H9 (cell line): Measurements from ENCODE around the gene EXOC3L4. TPM values are rescaled to one million over a fixed set of nuclear protein-coding genes. Genes with fewer than 3 reads are reported as not detected.

ENCODE experiments used
- DNase-seq: peaks from one replicate; pipeline ENCODE4 v3.0.0-alpha.2; 2017
- H2AFZ ChIP-seq: one replicate; pipeline ENCODE4 v1.6.1; 2013; ENCODE audit warnings: mild to moderate bottlenecking, low read length, control low read depth, moderate library complexity
- H2AK5ac ChIP-seq: 2 replicates; pipeline ENCODE4 v1.6.1; 2013; ENCODE audit warnings: low read length, control low read depth, mixed read lengths; ENCODE audit not compliant: insufficient read length
- H2BK120ac ChIP-seq: one replicate; pipeline ENCODE4 v1.6.1; 2013; ENCODE audit warnings: low read depth, mild to moderate bottlenecking, low read length, control low read depth, inconsistent platforms; ENCODE audit not compliant: poor library complexity, severe bottlenecking
- H2BK12ac ChIP-seq: 2 replicates; pipeline ENCODE4 v1.6.1; 2013; ENCODE audit warnings: low read length, control low read depth, mixed read lengths, low read depth; ENCODE audit not compliant: insufficient read length
- H2BK15ac ChIP-seq: 2 replicates; pipeline ENCODE4 v1.6.1; 2013; ENCODE audit warnings: low read depth, low read length, control low read depth
- H2BK20ac ChIP-seq: one replicate; pipeline ENCODE4 v1.6.1; 2013; ENCODE audit warnings: low read depth, mild to moderate bottlenecking, low read length, control low read depth, inconsistent platforms; ENCODE audit not compliant: poor library complexity, severe bottlenecking
- H2BK5ac ChIP-seq: 2 replicates; pipeline ENCODE4 v1.6.1; 2013; ENCODE audit warnings: low read length, control low read depth, mixed read lengths; ENCODE audit not compliant: insufficient read length
- H3K14ac ChIP-seq: 2 replicates; pipeline ENCODE4 v1.6.1; 2013; ENCODE audit warnings: low read length, control low read depth; ENCODE audit not compliant: insufficient read depth
- H3K18ac ChIP-seq: 2 replicates; pipeline ENCODE4 v1.6.1; 2013; ENCODE audit warnings: low read depth, mild to moderate bottlenecking, mixed read lengths, low read length, control low read depth; ENCODE audit not compliant: insufficient read length
- H3K23ac ChIP-seq: 2 replicates; pipeline ENCODE4 v1.6.1; 2013; ENCODE audit warnings: low read length, control low read depth, mixed read lengths, low read depth; ENCODE audit not compliant: insufficient read length
- H3K23me2 ChIP-seq: 2 replicates; pipeline ENCODE4 v1.6.1; 2013; ENCODE audit warnings: low read depth, mild to moderate bottlenecking, mixed read lengths, low read length, control low read depth; ENCODE audit not compliant: insufficient read length, poor library complexity, severe bottlenecking
- H3K27ac ChIP-seq: 2 replicates; pipeline ENCODE4 v1.5.1; 2013; ENCODE audit warnings: low read length, control low read depth, mixed read lengths, low read depth; ENCODE audit not compliant: insufficient read length
- H3K27me3 ChIP-seq: 2 replicates; pipeline ENCODE4 v1.6.1; 2013; ENCODE audit warnings: low read length, control low read depth, inconsistent platforms; ENCODE audit not compliant: insufficient read depth
- H3K4ac ChIP-seq: 2 replicates; pipeline ENCODE4 v1.6.1; 2013; ENCODE audit warnings: low read depth, mild to moderate bottlenecking, control low read depth, inconsistent platforms, low read length, moderate library complexity
- H3K4me1 ChIP-seq: 2 replicates; pipeline ENCODE4 v1.6.1; 2013; ENCODE audit warnings: low read length, control low read depth, inconsistent platforms; ENCODE audit not compliant: insufficient read depth
- H3K4me2 ChIP-seq: 2 replicates; pipeline ENCODE4 v1.6.1; 2013; ENCODE audit warnings: low read length, control low read depth, mixed read lengths; ENCODE audit not compliant: insufficient read length, insufficient read depth
- H3K56ac ChIP-seq: 2 replicates; pipeline ENCODE4 v1.6.1; 2013; ENCODE audit warnings: low read depth, mild to moderate bottlenecking, mixed read lengths, low read length, control low read depth; ENCODE audit not compliant: insufficient read length
- H3K79me1 ChIP-seq: 2 replicates; pipeline ENCODE4 v1.6.1; 2013; ENCODE audit warnings: low read depth, mild to moderate bottlenecking, moderate library complexity, low read length, control low read depth, inconsistent platforms; ENCODE audit not compliant: insufficient read depth, poor library complexity, severe bottlenecking
- H3K79me2 ChIP-seq: 2 replicates; pipeline ENCODE4 v1.6.1; 2013; ENCODE audit warnings: low read length, control low read depth, inconsistent platforms; ENCODE audit not compliant: insufficient read depth
- H3K9ac ChIP-seq: 2 replicates; pipeline ENCODE4 v1.6.1; 2013; ENCODE audit warnings: low read length, control low read depth, mixed read lengths; ENCODE audit not compliant: insufficient read length; ENCODE audit errors: extremely low read depth
- H3K9me3 ChIP-seq: one replicate; pipeline ENCODE4 v1.6.1; 2013; ENCODE audit warnings: low read depth, low read length, inconsistent platforms; ENCODE audit not compliant: control insufficient read depth
- H3T11ph ChIP-seq: one replicate; pipeline ENCODE4 v1.6.1; 2013; ENCODE audit warnings: mild to moderate bottlenecking, low read length, control low read depth, inconsistent platforms
- H4K20me1 ChIP-seq: one replicate; pipeline ENCODE4 v1.6.1; 2013; ENCODE audit not compliant: control insufficient read depth, insufficient read length, insufficient read depth
- H4K5ac ChIP-seq: 2 replicates; pipeline ENCODE4 v1.6.1; 2013; ENCODE audit warnings: low read depth, mild to moderate bottlenecking, mixed read lengths, low read length, control low read depth; ENCODE audit not compliant: insufficient read length
- H4K8ac ChIP-seq: replicated peaks from 2 replicates; pipeline ENCODE4 v1.6.1; 2013; ENCODE audit warnings: low read length, control low read depth, mixed read lengths, low read depth; ENCODE audit not compliant: insufficient read length
- H4K91ac ChIP-seq: 2 replicates; pipeline ENCODE4 v1.6.1; 2013; ENCODE audit warnings: low read depth, mild to moderate bottlenecking, moderate library complexity, mixed read lengths, low read length, control low read depth; ENCODE audit not compliant: insufficient read length
- H3K27ac Mint-ChIP-seq, 3 experiments: 2 replicates in 2 of 3; 3 replicates in 1 of 3; pipeline ENCODE4 v1.8.0; 2020 to 2021; ENCODE audit warnings: mixed read lengths in 3 of 3, mild to moderate bottlenecking in 1 of 3, moderate library complexity in 1 of 3
- H3K27me3 Mint-ChIP-seq: 2 replicates; pipeline ENCODE4 v1.8.0; 2021; ENCODE audit warnings: low read depth, mild to moderate bottlenecking, moderate library complexity, mixed read lengths
- H3K36me3 Mint-ChIP-seq, 3 experiments: 2 replicates in 2 of 3; 3 replicates in 1 of 3; pipeline ENCODE4 v1.8.0; 2020 to 2021; ENCODE audit warnings: low read depth in 3 of 3, mixed read lengths in 3 of 3; ENCODE audit not compliant: insufficient read depth in 1 of 3
- H3K4me1 Mint-ChIP-seq, 2 experiments: 2 replicates each; pipeline ENCODE4 v1.8.0; 2020; ENCODE audit warnings: mixed read lengths in 2 of 2
- H3K4me3 Mint-ChIP-seq, 2 experiments: 2 replicates in 1 of 2; 3 replicates in 1 of 2; pipeline ENCODE4 v1.8.0; 2020 to 2021; ENCODE audit warnings: mild to moderate bottlenecking in 2 of 2, mixed read lengths in 2 of 2, moderate library complexity in 1 of 2
- H3K9me3 Mint-ChIP-seq, 2 experiments: 2 replicates in 1 of 2; 3 replicates in 1 of 2; pipeline ENCODE4 v1.8.0; 2020; ENCODE audit warnings: mild to moderate bottlenecking in 2 of 2, mixed read lengths in 2 of 2, moderate library complexity in 1 of 2
- CTCF ChIP-seq: fragments of 200-600 bp; sonication (generic); conservative IDR thresholded peaks from 3 replicates; pipeline ENCODE4 v1.8.0; 2021; ENCODE audit warnings: antibody characterized with exemption, mild to moderate bottlenecking
- WGBS: extraction: QIAGEN DNeasy Blood & Tissue Kit; methylation state at CpG from one replicate; pipeline ENCODE4 v1.1.7; 2013; ENCODE audit warnings: missing lambda C conversion rate, low lambda C conversion rate, mixed read lengths; ENCODE audit not compliant: insufficient read length; ENCODE audit errors: extremely low coverage; 5-methylcytosine and 5-hydroxymethylcytosine counted together
- total RNA-seq: library from RNA; stranded (reverse); gene quantifications from 2 replicates; pipeline ENCODE4 v1.2.1, GENCODE V29; 2021

Gene EXOC3L4
- total RNA-seq, 1 experiment from 2014 or later, result 0.42 TPM

GRCh38 chr14:103065861-103066260 is 28.7 kb upstream of the EXOC3L4 start:
- H4K20me1 ChIP-seq, result no peaks in the 10 kb centered on the region
- H3K27ac Mint-ChIP-seq, result no peak overlapping the region

More at GRCh38 chr14:103065861-103066260, 28.7 kb upstream of the EXOC3L4 start:
- no peak overlapping the region for H3K4me3 Mint-ChIP-seq
- Histone ChIP-seq H4K8ac (no peak overlapping the region), H3K27ac (no peak overlapping the region), H3T11ph (no peak overlapping the region), H3K4ac (no peak overlapping the region), H2BK120ac (no peak overlapping the region), H3K79me1 (no peaks in the 10 kb centered on the region), H3K9me3 (no peaks in the 10 kb centered on the region), H3K23ac (no peak overlapping the region), H2BK15ac (no peak overlapping the region), H2BK12ac (no peak overlapping the region), H3K23me2 (no peaks in the 10 kb centered on the region), H3K4me1 (peaks cover 4% of the 10 kb centered on the region; the same call in 1 of the 2 replicates), H3K14ac (no peak overlapping the region), H3K4me2 (no peak overlapping the region), H3K79me2 (no peaks in the 10 kb centered on the region), H3K18ac (no peak overlapping the region), H2AK5ac (no peak overlapping the region), H3K56ac (no peak overlapping the region), H2BK5ac (no peak overlapping the region), H2BK20ac (no peak overlapping the region), H3K9ac (no peak overlapping the region), H4K91ac (no peak overlapping the region), H4K5ac (no peak overlapping the region), H2AFZ (no peak overlapping the region), H3K27me3 (no peaks in the 10 kb centered on the region)
- H3K9me3 Mint-ChIP-seq, result no peaks in the 10 kb centered on the region; a peak in 1 of 5 replicates
- no peak for TF ChIP-seq CTCF
- peaks cover 0 to 7% of the 10 kb centered on the region in 2 experiments; a peak in 1 of 4 replicates for H3K4me1 Mint-ChIP-seq
- H3K36me3 Mint-ChIP-seq, result no peaks in the 10 kb centered on the region
- no peak for DNase-seq
- peaks cover 5% of the 10 kb centered on the region for H3K27me3 Mint-ChIP-seq
- WGBS, result no CpG with 5 or more reads among the region's 7 CpGs
